ENCODE data around the gene CATSPER3. TPM values are rescaled to one million over a fixed set of nuclear protein-coding genes. Genes with fewer than 3 reads are reported as not detected.

The CATSPER3 gene
- total and polyA plus RNA-seq, 8 donors, result 0.42 to 1.6 (median 0.96) TPM

- DNase-seq (peak in 1 of 4 donors; percentile 29), ATAC-seq (no peak)
- Histone ChIP-seq H3K9me3 (no peaks in the 10 kb centered on the region), H3K4me1 (no peaks in the 10 kb centered on the region), H3K27ac (no peak overlapping the region), H3K4me3 (no peak overlapping the region), H3K27me3 (peaks cover 49 to 100% of the 10 kb centered on the region in 2 donors), H3K36me3 (no peaks in the 10 kb centered on the region)
- intact Hi-C loops (cut with DNase I), result no loop called here
- TF ChIP-seq, protein P1, sequence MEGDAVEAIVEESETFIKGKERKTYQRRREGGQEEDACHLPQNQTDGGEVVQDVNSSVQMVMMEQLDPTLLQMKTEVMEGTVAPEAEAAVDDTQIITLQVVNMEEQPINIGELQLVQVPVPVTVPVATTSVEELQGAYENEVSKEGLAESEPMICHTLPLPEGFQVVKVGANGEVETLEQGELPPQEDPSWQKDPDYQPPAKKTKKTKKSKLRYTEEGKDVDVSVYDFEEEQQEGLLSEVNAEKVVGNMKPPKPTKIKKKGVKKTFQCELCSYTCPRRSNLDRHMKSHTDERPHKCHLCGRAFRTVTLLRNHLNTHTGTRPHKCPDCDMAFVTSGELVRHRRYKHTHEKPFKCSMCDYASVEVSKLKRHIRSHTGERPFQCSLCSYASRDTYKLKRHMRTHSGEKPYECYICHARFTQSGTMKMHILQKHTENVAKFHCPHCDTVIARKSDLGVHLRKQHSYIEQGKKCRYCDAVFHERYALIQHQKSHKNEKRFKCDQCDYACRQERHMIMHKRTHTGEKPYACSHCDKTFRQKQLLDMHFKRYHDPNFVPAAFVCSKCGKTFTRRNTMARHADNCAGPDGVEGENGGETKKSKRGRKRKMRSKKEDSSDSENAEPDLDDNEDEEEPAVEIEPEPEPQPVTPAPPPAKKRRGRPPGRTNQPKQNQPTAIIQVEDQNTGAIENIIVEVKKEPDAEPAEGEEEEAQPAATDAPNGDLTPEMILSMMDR (IDR thresholded peaks at IDR 0.05), result no peak
Measured at GRCh38 chr5:135047347-135047695, 79.6 kb downstream of the CATSPER3 start.

DNA sequence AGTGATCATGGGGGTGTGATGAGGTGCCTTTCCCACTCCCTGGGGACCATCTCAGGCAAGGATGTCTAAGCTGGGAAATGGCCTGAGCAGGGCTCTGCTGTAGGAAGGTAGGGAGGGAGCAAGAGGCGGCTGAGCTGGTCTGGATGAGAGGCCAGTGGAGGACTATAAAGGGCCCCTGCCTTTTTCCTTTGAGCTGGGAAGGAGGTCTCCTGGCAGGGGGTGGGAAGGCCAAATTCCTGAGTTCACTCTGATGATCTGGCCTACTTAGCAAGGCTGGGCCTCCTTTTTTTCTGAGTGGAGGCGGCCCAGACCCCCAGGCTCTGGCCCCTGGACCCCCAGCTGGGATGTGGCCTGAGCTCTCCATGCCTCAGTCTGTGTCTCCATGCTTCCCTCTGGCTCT is 80.6 kb downstream of the CATSPER3 start:
- Histone ChIP-seq H3K9me3 (no peaks in the 10 kb centered on the region), H3K4me1 (no peaks in the 10 kb centered on the region), H3K27ac (no peak overlapping the region), H3K4me3 (no peak overlapping the region), H3K36me3 (no peaks in the 10 kb centered on the region), H3K27me3 (peaks cover 46 to 100% of the 10 kb centered on the region in 2 donors)
- no peak for ATAC-seq
- intact Hi-C loops (cut with DNase I), result no loop called here
- peak in 1 of 4 donors; percentile 2 for DNase-seq
- TF ChIP-seq, protein P1 (IDR thresholded peaks at IDR 0.05), result no peak

DNA sequence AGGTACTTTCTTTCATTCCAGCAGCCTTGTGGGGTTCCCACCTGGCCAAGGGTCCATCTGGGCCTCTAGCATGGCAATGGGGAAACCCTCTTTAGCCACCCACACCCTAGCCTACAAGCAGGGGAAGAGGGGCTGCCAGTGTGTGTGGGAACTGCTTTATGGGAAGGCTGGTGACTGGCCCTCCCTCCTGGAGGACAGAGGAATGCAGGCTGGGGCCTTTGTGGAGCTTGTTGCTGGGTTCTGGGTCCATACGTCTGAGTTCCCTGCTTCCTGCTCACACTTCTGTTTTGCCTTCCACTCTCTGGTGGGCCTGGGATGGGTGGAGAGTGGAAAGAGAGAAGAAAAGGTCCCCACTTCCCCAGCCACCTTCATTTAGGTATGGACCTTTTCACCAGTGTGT is 81.2 kb downstream of the CATSPER3 start:
- ATAC-seq (no peak), DNase-seq (peak in 1 of 4 donors; percentile 5)
- Histone ChIP-seq H3K27ac (no peak overlapping the region), H3K36me3 (no peaks in the 10 kb centered on the region), H3K4me1 (no peaks in the 10 kb centered on the region), H3K27me3 (peaks cover 39 to 100% of the 10 kb centered on the region in 2 donors), H3K4me3 (no peak overlapping the region), H3K9me3 (no peaks in the 10 kb centered on the region)
- intact Hi-C loops (cut with DNase I), result no loop called here
- TF ChIP-seq, protein P1 (IDR thresholded peaks at IDR 0.05), result no peak

DNA sequence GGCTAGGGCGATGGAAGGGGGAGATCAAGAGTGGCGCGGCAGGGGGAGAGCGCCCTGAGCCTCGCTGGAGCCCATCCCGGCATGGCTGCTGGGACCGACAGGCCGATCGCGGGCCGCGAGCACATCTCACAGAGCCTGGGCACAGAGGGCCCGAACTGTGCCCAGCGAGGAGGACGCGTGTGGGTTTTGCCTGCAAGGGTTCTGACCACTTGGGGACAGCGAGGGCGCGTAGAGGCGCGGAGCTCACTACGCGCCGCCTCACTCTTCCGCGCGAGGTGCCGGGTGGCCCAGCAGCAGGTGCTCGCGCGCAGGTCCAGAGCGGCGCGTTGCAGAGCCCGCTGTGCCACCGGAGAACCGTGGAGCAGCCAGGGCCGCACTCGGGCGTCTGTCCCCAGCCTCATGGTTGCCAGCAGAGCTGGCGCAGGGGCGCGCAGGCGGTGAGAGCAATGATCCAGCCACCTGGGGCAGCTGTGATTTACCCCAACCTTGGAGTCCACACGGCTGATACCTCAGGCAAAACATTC is 82.6 kb downstream of the CATSPER3 start:
- Histone ChIP-seq H3K27ac (no peak overlapping the region), H3K4me1 (no peaks in the 10 kb centered on the region), H3K9me3 (no peaks in the 10 kb centered on the region), H3K4me3 (no peak overlapping the region), H3K36me3 (no peaks in the 10 kb centered on the region), H3K27me3 (peaks cover 31 to 98% of the 10 kb centered on the region in 2 donors)
- TF ChIP-seq, protein P1 (IDR thresholded peaks at IDR 0.05), result no peak
- intact Hi-C loops (cut with DNase I), result no loop called here
- no peak for ATAC-seq
- peak in 1 of 4 donors; percentile 74 for DNase-seq

DNA sequence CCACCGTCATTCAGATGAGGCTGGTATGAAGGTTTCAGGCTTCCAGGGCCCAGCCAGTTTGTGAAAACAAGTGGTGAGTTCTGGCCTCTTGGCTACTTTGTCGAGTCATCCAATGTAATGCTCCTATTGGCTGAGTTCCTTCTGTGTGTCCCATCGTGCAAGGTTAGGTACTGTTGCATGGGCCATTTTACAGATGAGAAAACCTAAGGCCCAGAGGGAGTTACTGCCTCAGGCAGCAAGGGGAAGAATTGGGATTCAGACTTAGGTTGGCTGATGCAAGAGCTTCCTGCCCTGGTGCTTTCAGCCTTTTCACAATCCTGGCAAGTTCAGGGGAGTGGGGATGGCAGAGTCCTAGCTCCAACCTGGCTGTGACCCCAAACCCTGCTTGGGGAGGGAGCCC is 83.7 kb downstream of the CATSPER3 start:
- Histone ChIP-seq H3K27me3 (peaks cover 28 to 96% of the 10 kb centered on the region in 2 donors), H3K9me3 (no peaks in the 10 kb centered on the region), H3K36me3 (no peaks in the 10 kb centered on the region), H3K4me1 (no peaks in the 10 kb centered on the region), H3K4me3 (no peak overlapping the region), H3K27ac (no peak overlapping the region)
- intact Hi-C loops (cut with DNase I), result no loop called here
- ATAC-seq (no peak), DNase-seq (no peak)
- TF ChIP-seq, protein P1 (IDR thresholded peaks at IDR 0.05), result no peak
